AG04449 (cell line): ENCODE measurements around the gene UBE3B.

Experiments used
- CTCF ChIA-PET: fragments of 350-600 bp; formaldehyde crosslinking; extraction: SDS; loops from one replicate; lab custom pipeline; 2021; ENCODE audit warnings: antibody characterized with exemption; lab: Yijun Ruan, JAX
- POLR2A ChIA-PET: fragments of 400-600, 350-600 bp; formaldehyde crosslinking; extraction: SDS; loops from one replicate; lab custom pipeline; 2020; ENCODE audit warnings: antibody characterized with exemption, inconsistent platforms; lab: Yijun Ruan, JAX
- DNase-seq: peaks from one replicate; pipeline ENCODE4 v3.0.0-alpha.2; 2010; ENCODE audit warnings: low read depth, low spot score
- H3K4me3 ChIP-seq: 2 replicates; pipeline ENCODE4 v1.5.1; 2011; ENCODE audit warnings: low read depth, mild to moderate bottlenecking, control low read depth, low read length
- CTCF ChIP-seq: IDR thresholded peaks from one replicate; pipeline ENCODE4 v1.5.1; 2011; ENCODE audit warnings: mild to moderate bottlenecking, moderate library complexity, low read length, control low read depth, inconsistent platforms; ENCODE audit not compliant: insufficient read depth; ENCODE audit errors: missing control alignments

UBE3B gene

DNA sequence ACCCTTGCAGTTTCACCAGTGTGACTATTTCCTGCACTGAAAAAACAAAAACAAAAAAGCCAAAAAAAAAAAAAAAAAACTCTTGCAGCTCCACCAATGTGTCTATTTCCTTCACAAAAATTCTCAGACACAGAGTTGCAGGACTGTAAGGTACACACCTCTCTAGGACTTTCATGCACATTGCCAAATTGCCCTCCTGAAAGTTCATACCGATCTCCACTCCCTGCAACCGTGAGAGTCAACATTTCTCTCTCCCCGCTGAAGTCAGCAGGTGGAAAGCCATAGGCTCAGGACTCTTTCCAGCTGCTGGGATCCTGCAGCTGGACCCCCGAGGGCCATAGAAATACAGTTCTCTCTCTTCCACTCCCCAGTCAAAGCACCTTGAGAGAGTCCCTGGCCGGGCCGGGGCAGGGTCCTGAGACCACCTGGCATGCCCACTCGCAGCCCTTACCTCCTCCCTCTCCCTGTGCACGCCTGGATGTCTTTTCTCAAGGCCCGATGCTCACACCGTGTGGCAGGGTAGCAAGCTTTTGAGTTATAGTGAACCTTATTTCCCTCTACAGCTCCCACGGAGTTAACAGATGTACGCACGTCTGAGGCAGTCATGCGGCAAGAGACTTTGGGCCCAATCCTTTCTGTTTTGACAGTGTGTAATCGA, 72.3 kb downstream of the UBE3B start:
- H3K4me3 ChIP-seq: no peak overlapping the region
- ChIA-PET POLR2A (no interaction called here), CTCF (interaction anchor here (2.2 kb wide), 1 partner anchor 48 kb away, joined by 6 read pairs; no protein-coding TSS in a partner anchor)
- no peak for TF ChIP-seq CTCF
- DNase-seq: no peak

DNA sequence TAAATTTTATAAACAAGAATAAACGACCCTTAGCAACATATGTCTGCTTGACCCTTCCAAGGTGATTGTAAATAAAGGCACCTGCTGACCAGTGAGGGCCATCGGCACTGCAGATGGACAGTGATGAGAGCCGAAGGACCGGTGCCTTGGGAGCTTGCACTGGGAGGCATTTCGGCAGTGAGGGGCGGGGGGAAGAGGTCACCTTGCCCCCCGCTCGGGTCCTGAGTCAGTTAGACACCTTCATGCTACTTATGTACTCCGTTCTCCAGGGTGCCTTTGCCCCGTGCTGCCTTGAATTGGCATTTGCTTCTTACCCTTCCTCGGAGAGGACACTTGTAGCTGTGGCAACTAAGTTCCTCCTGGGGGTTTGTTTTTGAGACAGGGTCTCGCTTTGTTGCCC, 72.8 kb downstream of the UBE3B start:
- TF ChIP-seq CTCF: no peak
- POLR2A ChIA-PET: no interaction called here

DNA sequence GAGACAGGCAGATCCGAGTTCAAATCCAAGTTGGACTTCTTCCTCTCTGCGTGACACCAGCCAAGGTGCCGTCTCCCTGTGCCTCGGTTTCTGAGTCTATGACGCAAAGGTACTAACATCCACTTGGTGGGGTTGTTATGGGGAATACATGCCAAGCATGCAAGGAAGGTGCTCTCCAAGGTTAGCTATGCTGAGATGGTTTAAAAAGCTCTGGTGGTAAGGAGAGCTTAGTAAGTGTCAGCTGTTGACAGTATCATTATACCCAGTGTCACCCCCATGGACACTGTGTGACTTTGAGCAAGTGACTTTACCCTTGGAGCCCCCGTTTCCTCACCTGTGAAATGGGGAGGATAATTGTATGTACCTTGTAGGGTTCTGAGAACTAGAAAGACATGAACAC, 73.7 kb downstream of the UBE3B start:
- ChIA-PET CTCF (interaction anchor here (1.4 kb wide), 1 partner anchor 225 kb away, joined by 3 read pairs; no protein-coding TSS in a partner anchor), POLR2A (no interaction called here)
- no peak overlapping the region for H3K4me3 ChIP-seq
- no peak for DNase-seq
- no peak for TF ChIP-seq CTCF

More for the DNA sequence above, 72.8 kb downstream of the UBE3B start:
- CTCF ChIA-PET: interaction anchor here (2.2 kb wide), 1 partner anchor 47 kb away, joined by 6 read pairs; no protein-coding TSS in a partner anchor
- no peak for DNase-seq
- no peak overlapping the region for H3K4me3 ChIP-seq

GRCh38 chr12:109552971-109553370, 75.5 kb downstream of the UBE3B start:
- no peak for DNase-seq
- ChIA-PET CTCF (interaction anchor here (1.0 to 1.2 kb wide), 2 partner anchors 14 to 44 kb away, joined by 3 to 4 read pairs; no protein-coding TSS in a partner anchor), POLR2A (no interaction called here)
- no peak overlapping the region for H3K4me3 ChIP-seq
- TF ChIP-seq CTCF: no peak

- no peak for TF ChIP-seq CTCF
- H3K4me3 ChIP-seq: no peak overlapping the region
- ChIA-PET POLR2A (no interaction called here), CTCF (interaction anchor here (1.0 kb wide), 1 partner anchor 14 kb away, joined by 3 read pairs; no protein-coding TSS in a partner anchor)
- DNase-seq: no peak
Measured at GRCh38 chr12:109553483-109553882, 76.0 kb downstream of the UBE3B start.

GRCh38 chr12:109553906-109554500, 76.6 kb downstream of the UBE3B start:
- POLR2A ChIA-PET: no interaction called here
- no peak overlapping the region for H3K4me3 ChIP-seq
- CTCF ChIA-PET: no interaction called here
- TF ChIP-seq CTCF: no peak
- DNase-seq: no peak
